CD4-positive, alpha-beta T cell treated with Interleukin-4 for 4 hours (primary cell): ENCODE results near the gene ATG16L1.

Experiments
- DNase-seq: peaks from one replicate; pipeline ENCODE4 v3.0.0-alpha.2; 2020

Gene ATG16L1

GRCh38 chr2:233261819-233262555, 10.5 kb downstream of the ATG16L1 start:
- no peak for DNase-seq

GRCh38 chr2:233262562-233262961, 11.1 kb downstream of the ATG16L1 start:
- no peak for DNase-seq

GRCh38 chr2:233263045-233263570, 11.6 kb downstream of the ATG16L1 start:
- no peak for DNase-seq

GRCh38 chr2:233264667-233265066, 13.2 kb downstream of the ATG16L1 start:
- DNase-seq = no peak

GRCh38 chr2:233265899-233266431, 14.5 kb downstream of the ATG16L1 start:
- no peak for DNase-seq

DNA sequence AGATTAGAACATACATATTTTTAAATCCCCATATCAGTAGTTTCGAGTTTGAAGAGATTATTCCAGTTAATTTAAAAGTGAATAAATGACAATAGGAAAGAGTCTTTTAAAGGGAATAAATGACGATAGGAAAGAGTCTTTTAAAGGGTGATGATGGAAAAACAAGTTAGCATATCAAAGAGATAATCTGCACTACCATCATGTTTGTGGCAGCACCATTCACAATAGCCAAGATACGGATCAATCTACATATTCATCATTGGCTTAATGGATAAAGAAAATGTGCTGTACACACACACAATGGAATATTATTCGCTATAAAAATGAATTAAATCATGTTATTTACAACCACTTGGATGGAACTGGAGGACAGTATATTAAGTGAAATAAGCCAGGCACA, 15.0 kb downstream of the ATG16L1 start:
- no peak for DNase-seq

- DNase-seq = peak; percentile 91
Observed at GRCh38 chr2:233267516-233268245, 16.2 kb downstream of the ATG16L1 start.

DNA sequence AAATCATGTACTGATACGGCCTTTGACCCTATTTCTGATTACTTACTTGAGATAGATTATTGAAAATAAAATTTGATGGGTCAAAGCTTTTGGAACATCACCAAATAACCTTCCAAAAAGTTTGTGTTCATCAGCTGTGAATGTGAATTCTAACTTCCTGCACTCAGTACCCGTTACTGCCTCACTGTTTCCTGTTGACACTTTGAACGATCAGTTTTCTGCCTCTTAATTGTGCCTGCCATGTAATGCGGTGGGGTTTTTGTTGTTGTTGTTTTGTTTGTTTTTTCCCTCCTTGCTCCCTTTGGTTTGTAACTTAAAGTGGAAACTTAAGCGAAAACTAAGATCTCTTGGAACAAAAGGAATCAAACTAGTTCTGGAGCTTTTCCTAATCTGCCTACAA, 18.9 kb downstream of the ATG16L1 start:
- peak; percentile 57 for DNase-seq

- DNase-seq = no peak
Observed at GRCh38 chr2:233270951-233271350, 19.5 kb downstream of the ATG16L1 start.

GRCh38 chr2:233271693-233272092, 20.2 kb downstream of the ATG16L1 start:
- no peak for DNase-seq

GRCh38 chr2:233273120-233273519, 21.6 kb downstream of the ATG16L1 start:
- no peak for DNase-seq

DNA sequence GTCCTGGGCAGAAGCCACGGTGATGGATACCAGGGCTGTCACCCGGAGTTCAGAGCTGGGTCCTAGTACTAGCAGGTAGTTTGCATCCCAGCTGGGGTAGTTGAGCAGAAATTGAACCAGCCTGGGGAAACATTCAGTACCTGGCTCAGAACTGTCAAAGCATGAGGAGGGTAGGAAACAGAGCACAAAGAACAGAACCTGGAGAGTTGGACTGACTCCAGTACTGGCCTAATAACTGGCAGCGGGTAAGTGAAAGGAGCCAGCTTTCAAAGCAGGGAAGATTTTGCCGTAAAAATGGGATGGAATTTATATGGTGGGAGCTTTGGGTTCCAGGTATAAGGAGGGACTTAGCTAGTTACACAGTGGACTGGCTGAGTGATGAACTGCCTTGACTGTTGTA, 23.8 kb downstream of the ATG16L1 start:
- no peak for DNase-seq

DNA sequence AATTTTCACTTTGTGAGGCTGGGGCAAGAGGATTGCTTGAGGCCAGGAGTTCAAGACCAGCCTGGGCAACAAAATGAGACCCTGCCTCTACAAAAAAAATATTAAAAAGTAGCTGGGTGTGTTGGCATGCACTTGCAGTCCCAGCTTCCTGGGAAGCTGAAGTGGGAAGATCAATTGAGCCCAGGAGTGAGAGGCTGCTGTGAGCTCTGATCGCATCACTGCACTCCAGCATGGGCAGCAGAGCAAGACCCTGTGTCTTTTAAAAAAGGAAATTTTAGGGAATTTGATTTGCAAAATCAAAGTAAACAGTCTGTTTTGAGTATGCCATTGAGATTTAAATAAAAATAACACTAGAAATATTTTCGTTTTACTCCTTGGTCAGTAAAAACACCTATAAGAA, 27.4 kb downstream of the ATG16L1 start:
- no peak for DNase-seq

DNA sequence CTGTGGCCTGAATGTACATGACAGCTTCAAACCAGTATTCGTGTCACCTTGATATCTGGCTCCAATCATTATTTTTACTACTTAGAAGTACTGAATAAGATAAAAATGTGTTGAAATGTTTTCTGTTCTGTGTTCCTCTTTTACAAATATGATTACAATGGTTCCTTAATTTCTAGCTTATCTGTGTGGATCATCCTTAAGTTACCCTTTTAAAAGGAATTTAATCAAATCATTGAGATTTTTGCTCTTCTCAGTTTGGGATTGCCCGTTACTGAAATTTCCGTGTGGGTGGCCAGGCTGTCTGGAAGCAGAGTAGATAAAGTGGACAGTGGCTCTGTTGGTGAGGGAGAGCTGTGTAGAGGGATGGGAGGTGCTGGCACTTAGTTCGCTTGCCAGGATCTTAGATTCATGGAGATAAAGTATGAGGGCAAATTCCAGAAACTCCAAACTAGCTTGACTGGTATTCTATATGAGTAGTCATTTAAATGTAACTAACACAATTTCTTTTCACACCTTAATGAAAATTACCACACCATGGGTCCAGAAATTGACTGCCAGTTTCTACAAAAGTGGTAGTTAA, 28.7 kb downstream of the ATG16L1 start:
- no peak for DNase-seq

- no peak for DNase-seq
Observed at GRCh38 chr2:233281553-233281952, 30.1 kb downstream of the ATG16L1 start.

GRCh38 chr2:233281992-233282603, 30.6 kb downstream of the ATG16L1 start:
- DNase-seq = no peak

DNA sequence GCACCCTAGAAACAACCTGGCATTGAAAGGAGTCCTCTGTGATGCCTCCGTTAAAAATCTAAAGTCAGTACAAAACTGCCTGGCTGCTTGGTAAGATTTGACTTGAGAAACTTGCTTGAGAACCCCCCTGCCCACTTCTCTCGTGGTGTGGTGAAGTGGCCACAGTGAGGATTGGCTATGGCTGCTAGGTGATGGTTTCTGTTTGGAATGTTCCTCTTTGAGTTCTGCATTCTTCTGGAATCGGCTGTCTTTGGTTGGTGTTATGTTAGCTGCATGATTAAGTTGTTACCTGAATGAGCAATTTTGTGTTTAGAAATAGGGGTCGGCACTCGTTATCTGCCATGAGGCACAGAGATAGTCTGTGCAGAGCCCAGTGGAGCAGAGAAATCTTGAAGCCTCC, 34.4 kb downstream of the ATG16L1 start:
- no peak for DNase-seq

- DNase-seq = no peak
Observed at GRCh38 chr2:233287871-233288270, 36.4 kb downstream of the ATG16L1 start.

- DNase-seq = no peak
Observed at GRCh38 chr2:233288663-233289062, 37.2 kb downstream of the ATG16L1 start.

- no peak for DNase-seq
Observed at GRCh38 chr2:233289648-233290047, 38.2 kb downstream of the ATG16L1 start.

GRCh38 chr2:233290051-233290845, 38.8 kb downstream of the ATG16L1 start:
- DNase-seq = no peak

GRCh38 chr2:233295891-233296290, 44.4 kb downstream of the ATG16L1 start:
- no peak for DNase-seq
